Endothelial cell (in vitro differentiated cells): ENCODE results near the gene CACNA1A. TPM values are rescaled to one million over a fixed set of nuclear protein-coding genes. Genes with fewer than 3 reads are reported as not detected.

Source experiments
- DNase-seq: peaks from one replicate; pipeline ENCODE4 v3.0.0; 2021; ENCODE audit warnings: low spot score
- H3K27ac Mint-ChIP-seq: one replicate; pipeline ENCODE4 v1.8.0; 2021; ENCODE audit warnings: mixed read lengths, inconsistent platforms; ENCODE audit not compliant: unreplicated experiment
- H3K27me3 Mint-ChIP-seq: one replicate; pipeline ENCODE4 v1.8.0; 2021; ENCODE audit warnings: mild to moderate bottlenecking, moderate library complexity, mixed read lengths, inconsistent platforms; ENCODE audit not compliant: unreplicated experiment
- H3K36me3 Mint-ChIP-seq: one replicate; pipeline ENCODE4 v1.8.0; 2021; ENCODE audit warnings: mild to moderate bottlenecking, low read depth, mixed read lengths, inconsistent platforms; ENCODE audit not compliant: unreplicated experiment
- H3K4me1 Mint-ChIP-seq: one replicate; pipeline ENCODE4 v1.8.0; 2021; ENCODE audit warnings: mild to moderate bottlenecking, mixed read lengths, inconsistent platforms; ENCODE audit not compliant: unreplicated experiment
- H3K4me3 Mint-ChIP-seq: one replicate; pipeline ENCODE4 v1.8.0; 2021; ENCODE audit warnings: mild to moderate bottlenecking, mixed read lengths, inconsistent platforms; ENCODE audit not compliant: unreplicated experiment
- H3K9me3 Mint-ChIP-seq: one replicate; pipeline ENCODE4 v1.8.0; 2021; ENCODE audit warnings: mixed read lengths, inconsistent platforms; ENCODE audit not compliant: unreplicated experiment
- total RNA-seq: library from RNA; stranded (reverse); fragmentation: NEBNext Ultra II Directional; extraction: Animal tissue kit (Norgen Biotek cat#: 25700); gene quantifications from one replicate; pipeline ENCODE4 v1.2.1, GENCODE V29; 2021; ENCODE audit not compliant: unreplicated experiment
- TF ChIP-seq, protein P1 (sequence below): fragments of 200-600 bp; sonication (generic); IDR thresholded peaks from one replicate; pipeline ENCODE4 v1.5.0; 2021; ENCODE audit warnings: antibody characterized with exemption; ENCODE audit not compliant: unreplicated experiment

The CACNA1A gene
- total RNA-seq, 1 donor from 2014 or later: 9.0 TPM

DNA sequence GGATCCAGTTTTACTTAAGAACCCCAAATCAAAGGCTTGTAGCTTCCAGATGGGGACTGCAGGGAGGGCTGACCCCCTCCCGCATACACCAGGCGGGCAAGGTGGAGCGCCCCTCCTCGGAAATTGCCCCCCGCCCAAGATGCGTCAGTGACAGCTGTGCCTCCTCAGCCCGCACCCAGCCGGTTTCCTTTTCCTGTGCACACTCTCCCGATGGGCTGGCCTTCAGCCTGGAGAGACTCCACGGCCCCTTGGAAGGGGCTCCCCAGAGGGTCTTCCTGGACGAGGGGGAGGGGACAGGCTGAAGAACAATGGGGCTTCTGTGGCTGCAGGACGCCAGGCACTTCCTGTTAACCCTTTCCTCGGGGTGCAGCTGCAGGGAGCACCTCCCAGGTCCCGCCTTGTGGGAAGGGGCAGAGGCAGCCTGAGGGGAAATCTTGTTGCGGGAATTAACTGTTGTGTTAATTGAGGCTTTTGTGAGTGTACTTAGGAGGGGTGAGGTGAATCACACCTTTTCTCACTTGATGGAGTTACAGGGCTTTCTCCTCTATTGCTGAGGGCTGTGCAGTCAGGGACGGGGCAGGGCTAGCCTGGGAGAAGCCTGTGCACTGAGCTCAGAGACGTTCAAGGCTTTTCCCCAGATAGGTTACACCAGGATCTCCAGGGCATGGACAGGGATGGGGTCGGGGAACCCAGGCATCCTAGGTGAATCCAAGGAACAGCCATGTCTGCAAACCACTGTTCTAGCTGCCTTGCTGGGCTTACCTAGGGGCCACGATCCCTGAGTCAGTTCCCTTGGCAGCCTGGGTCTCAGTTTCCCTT lies 341.7 kb downstream of the CACNA1A start:
- H3K4me3 Mint-ChIP-seq: peak overlapping the region; percentile 82
- peaks cover 7% of the 10 kb centered on the region for H3K27me3 Mint-ChIP-seq
- peak; percentile 92 for DNase-seq
- TF ChIP-seq, protein P1, sequence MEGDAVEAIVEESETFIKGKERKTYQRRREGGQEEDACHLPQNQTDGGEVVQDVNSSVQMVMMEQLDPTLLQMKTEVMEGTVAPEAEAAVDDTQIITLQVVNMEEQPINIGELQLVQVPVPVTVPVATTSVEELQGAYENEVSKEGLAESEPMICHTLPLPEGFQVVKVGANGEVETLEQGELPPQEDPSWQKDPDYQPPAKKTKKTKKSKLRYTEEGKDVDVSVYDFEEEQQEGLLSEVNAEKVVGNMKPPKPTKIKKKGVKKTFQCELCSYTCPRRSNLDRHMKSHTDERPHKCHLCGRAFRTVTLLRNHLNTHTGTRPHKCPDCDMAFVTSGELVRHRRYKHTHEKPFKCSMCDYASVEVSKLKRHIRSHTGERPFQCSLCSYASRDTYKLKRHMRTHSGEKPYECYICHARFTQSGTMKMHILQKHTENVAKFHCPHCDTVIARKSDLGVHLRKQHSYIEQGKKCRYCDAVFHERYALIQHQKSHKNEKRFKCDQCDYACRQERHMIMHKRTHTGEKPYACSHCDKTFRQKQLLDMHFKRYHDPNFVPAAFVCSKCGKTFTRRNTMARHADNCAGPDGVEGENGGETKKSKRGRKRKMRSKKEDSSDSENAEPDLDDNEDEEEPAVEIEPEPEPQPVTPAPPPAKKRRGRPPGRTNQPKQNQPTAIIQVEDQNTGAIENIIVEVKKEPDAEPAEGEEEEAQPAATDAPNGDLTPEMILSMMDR: no peak
- H3K9me3 Mint-ChIP-seq: no peaks in the 10 kb centered on the region
- no peaks in the 10 kb centered on the region for H3K36me3 Mint-ChIP-seq
- H3K4me1 Mint-ChIP-seq: peaks cover 38% of the 10 kb centered on the region
- H3K27ac Mint-ChIP-seq: peak overlapping the region; percentile 100

DNA sequence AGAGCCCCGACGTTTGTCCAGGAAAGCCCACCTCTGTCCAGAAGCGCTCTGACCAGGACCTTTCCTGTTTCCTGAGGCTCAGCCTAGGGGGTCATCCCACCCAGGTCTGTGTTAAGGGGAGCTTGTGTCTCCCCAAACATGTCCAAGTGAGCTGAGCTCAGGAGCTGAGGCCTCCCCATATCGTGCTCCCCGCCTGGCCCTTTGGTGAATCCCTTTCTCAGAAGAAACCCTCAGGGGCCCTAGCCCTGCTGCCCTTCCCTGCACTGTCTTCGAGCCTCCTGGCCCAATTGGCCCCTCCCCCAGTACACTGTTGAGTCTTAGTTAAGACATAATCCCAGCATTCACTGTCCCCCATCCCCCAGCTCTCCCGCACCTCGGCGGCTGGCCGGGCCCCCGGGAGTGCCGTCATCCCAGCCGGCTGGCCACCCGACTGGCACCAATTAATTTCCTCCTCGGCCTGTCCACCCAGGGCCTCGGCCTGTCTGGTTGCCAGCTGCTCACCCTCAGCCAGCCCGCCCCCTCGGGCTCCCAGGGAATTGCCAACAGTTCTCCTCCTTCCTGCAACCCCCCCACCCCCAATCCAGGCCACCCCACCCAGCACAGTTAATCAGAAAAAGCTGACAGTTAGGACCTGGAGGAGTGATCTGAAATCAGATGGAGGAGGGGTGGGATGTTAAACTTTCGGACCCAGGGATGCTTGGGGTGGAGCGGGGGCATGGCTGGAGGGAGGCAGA lies 342.5 kb downstream of the CACNA1A start:
- Mint-ChIP-seq H3K36me3 (no peaks in the 10 kb centered on the region), H3K9me3 (no peaks in the 10 kb centered on the region), H3K4me1 (peaks cover 38% of the 10 kb centered on the region), H3K27me3 (peaks cover 7% of the 10 kb centered on the region), H3K4me3 (peak overlapping the region; percentile 83), H3K27ac (peak overlapping the region; percentile 100)
- TF ChIP-seq, protein P1: no peak
- peak; percentile 83 for DNase-seq

DNA sequence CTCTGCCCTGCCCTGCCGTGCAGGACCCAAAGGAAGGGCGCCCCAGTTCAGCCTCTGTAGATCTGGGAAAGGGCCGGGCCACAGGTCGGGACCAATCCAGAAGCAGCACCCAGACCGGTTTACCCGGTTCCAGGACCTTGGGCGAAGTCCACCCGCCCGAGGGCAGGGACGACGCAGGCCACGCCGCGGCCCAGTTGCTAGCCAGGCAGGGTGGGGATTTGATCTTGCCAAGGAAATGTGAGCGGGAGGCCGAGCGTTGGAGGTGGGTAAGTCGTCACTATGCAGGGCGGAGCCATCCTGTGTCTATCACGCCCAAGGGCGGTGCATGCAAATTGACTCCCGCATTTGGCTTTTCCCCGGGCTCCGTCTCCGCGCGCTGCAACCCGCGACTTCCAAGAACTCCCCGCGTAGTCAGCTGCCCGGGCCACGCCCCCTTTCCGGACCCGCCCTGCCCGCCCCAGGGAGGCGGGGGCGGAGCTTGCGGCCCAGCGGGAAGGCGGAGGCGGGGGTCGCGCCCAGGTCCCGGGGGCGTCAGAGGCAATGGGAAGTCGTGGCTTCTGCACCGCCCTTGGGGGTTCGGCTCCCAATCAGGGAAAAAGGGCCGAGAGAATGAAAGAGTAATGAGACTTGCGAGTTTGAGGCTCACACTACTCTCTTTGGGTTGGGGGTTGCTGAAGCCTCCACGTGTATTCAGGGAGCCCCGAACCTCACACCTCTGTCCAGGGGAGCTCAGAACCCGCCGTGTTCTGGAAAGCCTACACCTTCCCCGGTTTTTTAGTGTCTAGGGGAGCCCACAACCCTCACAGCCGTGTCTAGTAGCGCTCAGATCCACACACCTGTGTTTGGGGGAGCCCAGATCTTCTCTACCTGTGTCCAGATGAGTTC lies 343.3 kb downstream of the CACNA1A start:
- H3K9me3 Mint-ChIP-seq: no peaks in the 10 kb centered on the region
- DNase-seq: peak; percentile 93
- TF ChIP-seq, protein P1: no peak
- H3K27me3 Mint-ChIP-seq: peaks cover 7% of the 10 kb centered on the region
- peak overlapping the region; percentile 100 for H3K27ac Mint-ChIP-seq
- peak overlapping the region; percentile 83 for H3K4me3 Mint-ChIP-seq
- H3K4me1 Mint-ChIP-seq: peaks cover 43% of the 10 kb centered on the region
- H3K36me3 Mint-ChIP-seq: no peaks in the 10 kb centered on the region

DNA sequence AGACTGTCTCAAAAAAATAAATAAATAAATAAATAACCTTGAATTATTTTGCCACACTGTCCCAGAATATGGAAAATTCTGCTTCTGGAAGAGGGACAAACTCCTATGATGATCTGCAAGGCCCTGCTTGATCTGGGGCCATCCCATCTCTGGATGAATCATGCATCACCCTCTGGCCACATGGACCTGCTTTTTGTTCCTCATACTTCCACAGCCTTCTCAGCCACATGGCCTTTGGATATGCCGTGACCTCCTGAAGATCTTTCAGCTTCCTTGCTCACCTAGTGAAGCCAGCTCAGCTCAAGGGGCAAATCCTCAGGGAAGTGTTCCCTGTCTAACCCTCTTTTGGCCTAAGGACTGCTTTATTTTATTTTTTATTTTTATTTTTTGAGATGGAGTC lies 345.7 kb downstream of the CACNA1A start:
- TF ChIP-seq, protein P1: no peak
- Mint-ChIP-seq H3K9me3 (no peaks in the 10 kb centered on the region), H3K4me3 (no peak overlapping the region), H3K27me3 (peaks cover 8% of the 10 kb centered on the region), H3K27ac (peak overlapping the region; percentile 30), H3K36me3 (peaks cover 3% of the 10 kb centered on the region), H3K4me1 (peaks cover 42% of the 10 kb centered on the region)
- no peak for DNase-seq
